K562 (cell line): Measurements from ENCODE around the gene FAM227A. TPM values are rescaled to one million over a fixed set of nuclear protein-coding genes. Genes with fewer than 3 reads are reported as not detected.

Source experiments
- ATAC-seq: fragments of 200-7000 bp; cut with Tn5 transposase; 3 replicates; pipeline ENCODE4 v1.9.1; 2020; ENCODE audit warnings: moderate library complexity
- BruUV-seq: library from RNA; stranded (reverse); fragments of 400-500 nt; replicated peaks from 2 replicates; lab custom pipeline; 2021; lab: Mats Ljungman, UMichigan
- CTCF ChIA-PET: fragments of 300-600 bp; formaldehyde crosslinking; extraction: SDS; loops from one replicate; lab custom pipeline; 2021; ENCODE audit warnings: low intra/inter-chr PET ratio; lab: Yijun Ruan, JAX
- POLR2A ChIA-PET: fragments of 300-600, 350-650 bp; sonication (Branson Sonifier 250); formaldehyde crosslinking; extraction: SDS; loops from one replicate; lab custom pipeline; 2021; ENCODE audit warnings: antibody characterized with exemption, inconsistent platforms; lab: Yijun Ruan, JAX
- DNase-seq, 4 experiments: peaks; one replicate each; pipeline versions ENCODE4 v3.0.0 to v3.0.0-alpha.2; 2011 to 2018; ENCODE audit warnings: low spot score in 3 of 4, mixed read lengths in 3 of 4; ENCODE audit errors: extremely low read depth in 1 of 4
- FAIRE-seq: peaks from 2 replicates; lab custom pipeline; 2011; peaks lifted over from hg19 to GRCh38; lab: Jason Lieb, UNC
- H2AFZ ChIP-seq: 2 replicates; pipeline ENCODE4 v1.6.0; 2011; ENCODE audit warnings: low read depth, low read length, control low read depth, inconsistent platforms
- H3K27ac ChIP-seq: fragments of 200-600 bp; 3 replicates; pipeline ENCODE4 v1.8.0; 2011; ENCODE audit warnings: low read depth, mild to moderate bottlenecking, control low read depth, inconsistent platforms, low read length, moderate library complexity, mixed read lengths; ENCODE audit errors: extremely low read depth
- H3K27me3 ChIP-seq, 2 experiments: fragments of 300-600 bp in 1 of 2; 2 replicates in 1 of 2; 3 replicates in 1 of 2; pipeline versions ENCODE4 v1.6.0 to v1.8.0; 2011; ENCODE audit warnings: inconsistent platforms in 2 of 2, low read length in 2 of 2, mild to moderate bottlenecking in 1 of 2, mixed read lengths in 1 of 2, moderate library complexity in 1 of 2; ENCODE audit not compliant: control insufficient read depth in 2 of 2, insufficient read depth in 2 of 2
- H3K36me3 ChIP-seq: fragments of 300-600 bp; 3 replicates; pipeline ENCODE4 v1.8.0; 2011; ENCODE audit warnings: mild to moderate bottlenecking, low read length, inconsistent platforms; ENCODE audit not compliant: control insufficient read depth, insufficient read depth
- H3K4me1 ChIP-seq, 2 experiments: fragments of 200-600 bp in 1 of 2; replicated peaks in 1 of 2; 2 replicates in 1 of 2; 3 replicates in 1 of 2; pipeline versions ENCODE4 v1.5.1 to v1.8.0; 2011; ENCODE audit warnings: inconsistent platforms in 2 of 2, low read length in 2 of 2, mild to moderate bottlenecking in 1 of 2, mixed read lengths in 1 of 2, moderate library complexity in 1 of 2; ENCODE audit not compliant: control insufficient read depth in 2 of 2, insufficient read depth in 2 of 2
- H3K4me2 ChIP-seq: 2 replicates; pipeline ENCODE4 v1.6.1; 2011; ENCODE audit warnings: low read length, control low read depth, inconsistent platforms, mixed read lengths; ENCODE audit not compliant: insufficient read depth
- H3K4me3 ChIP-seq: fragments of 200-600 bp; sonication (generic), shearing (Covaris generic); 2 replicates; pipeline ENCODE4 v1.5.1; 2016; ENCODE audit warnings: control low read depth, inconsistent platforms
- H3K79me2 ChIP-seq: fragments of 200-600 bp; 3 replicates; pipeline ENCODE4 v1.8.0; 2011; ENCODE audit warnings: low read length, inconsistent platforms; ENCODE audit not compliant: control insufficient read depth, insufficient read depth
- H3K9ac ChIP-seq, 2 experiments: 2 replicates each; pipeline versions ENCODE4 v1.6.0 to v1.6.1; 2011; ENCODE audit warnings: low read depth in 2 of 2, low read length in 2 of 2, control low read depth in 1 of 2, inconsistent platforms in 1 of 2, mild to moderate bottlenecking in 1 of 2, mixed read lengths in 1 of 2; ENCODE audit not compliant: insufficient read depth in 1 of 2
- H3K9me1 ChIP-seq: one replicate; pipeline ENCODE4 v1.6.0; 2011; ENCODE audit warnings: inconsistent platforms, mild to moderate bottlenecking, low read length, moderate library complexity; ENCODE audit not compliant: control insufficient read depth, insufficient read depth
- H3K9me3 ChIP-seq: replicated peaks from 2 replicates; pipeline ENCODE4 v1.5.1; 2011; ENCODE audit warnings: low read depth, low read length, inconsistent platforms; ENCODE audit not compliant: control insufficient read depth, insufficient read depth
- H4K20me1 ChIP-seq: replicated peaks from 2 replicates; pipeline ENCODE4 v1.6.1; 2011; ENCODE audit warnings: low read length, inconsistent platforms, mixed read lengths; ENCODE audit not compliant: control insufficient read depth, insufficient read depth
- ARHGAP35 ChIP-seq: fragments of 450-650 bp; IDR thresholded peaks from 2 replicates; pipeline ENCODE4 v1.6.1; 2018; ENCODE audit not compliant: partially characterized antibody
- EZH2 ChIP-seq: IDR thresholded peaks from 2 replicates; pipeline ENCODE4 v1.6.1; 2012; ENCODE audit warnings: low read depth, mild to moderate bottlenecking, inconsistent platforms, low read length, borderline replicate concordance
- FUS ChIP-seq: fragments of 200-400 bp; formaldehyde crosslinking; optimal IDR thresholded peaks from 2 replicates; pipeline ENCODE3; 2017; ENCODE audit warnings: low read depth, low read length
- NR3C1 ChIP-seq: sonication (generic); formaldehyde crosslinking; IDR thresholded peaks from 2 replicates; pipeline ENCODE4 v1.8.1; 2022; ENCODE audit warnings: missing genetic modification reagents
- SMAD3 ChIP-seq: fragments of 450-650 bp; formaldehyde crosslinking; conservative IDR thresholded peaks from 2 replicates; pipeline ENCODE4 v1.4.0; 2020; ENCODE audit warnings: mild to moderate bottlenecking
- SOX6 ChIP-seq: fragments of 450-650 bp; IDR thresholded peaks from 2 replicates; pipeline ENCODE4 v1.6.1; 2014; ENCODE audit warnings: mild to moderate bottlenecking
- SREBF1 ChIP-seq: fragments of 150-350 bp; IDR thresholded peaks from 2 replicates; pipeline ENCODE4 v1.6.1; 2014; ENCODE audit warnings: antibody characterized with exemption, low read depth, low read length, borderline replicate concordance
- TAF7 ChIP-seq: fragments of 450-650 bp; IDR thresholded peaks from 2 replicates; pipeline ENCODE4 v1.6.1; 2016; ENCODE audit warnings: missing genetic modification characterization, missing compliant biosample characterization
- TAF9B ChIP-seq: fragments of 450-650 bp; IDR thresholded peaks from 2 replicates; pipeline ENCODE4 v1.6.1; 2018; ENCODE audit warnings: mild to moderate bottlenecking; ENCODE audit not compliant: partially characterized antibody
- XRCC5 ChIP-seq: fragments of 200-400 bp; formaldehyde crosslinking; IDR thresholded peaks from 2 replicates; pipeline ENCODE4 v1.6.1; 2017; ENCODE audit warnings: low read depth, mild to moderate bottlenecking, low read length
- ZNF165 ChIP-seq: fragments of 250-450 bp; sonication (Bioruptor Pico); IDR thresholded peaks from 2 replicates; pipeline ENCODE4 v1.4.0; 2020; ENCODE audit warnings: borderline replicate concordance
- WGBS: fragments of 100-300 bp; shearing (Covaris generic); methylation state at CpG from one replicate; pipeline ENCODE4 v1.1.6; 2016; ENCODE audit warnings: low coverage, mixed read lengths; ENCODE audit not compliant: insufficient coverage; ENCODE audit errors: missing lambda C conversion rate; 5-methylcytosine and 5-hydroxymethylcytosine counted together
- in situ Hi-C: fragments of 300-500 bp; cut with MboI; formaldehyde crosslinking; loops from 4 replicates; pipeline ENCODE4 v1.15.0; 2018; ENCODE audit warnings: inconsistent platforms, mixed read lengths
- intact Hi-C: fragments of 100-400 bp; cut with micrococcal nuclease; formaldehyde crosslinking; loops from 2 replicates; pipeline ENCODE4 v1.14.2; 2022
- polyA plus RNA-seq, 8 experiments: library from polyadenylated mRNA; depleted of rRNA in 4 of 8; stranded (reverse) in 5 of 8; unstranded in 3 of 8; fragments of >200 nt; fragmentation: Nextera tagmentation in 2 of 8; fragmentation: Illumina TruSeq in 1 of 8; extraction: Ambion mirVana in 2 of 8; extraction: Trizol in 1 of 8; gene quantifications; 2 replicates each; pipeline versions ENCODE4 v1.2.1 to v1.2.3, GENCODE V29; 2011 to 2014; ENCODE audit warnings: inconsistent platforms in 1 of 8, missing spikeins in 1 of 8
- total RNA-seq, 7 experiments: library from RNA; depleted of rRNA in 6 of 7; stranded (reverse); fragments of >200 nt in 6 of 7; fragmentation: Illumina TruSeq in 2 of 7; extraction: Trizol in 2 of 7; gene quantifications; 2 replicates each; pipeline versions ENCODE4 v1.2.1 to v1.2.3, GENCODE V29; 2011 to 2021; ENCODE audit warnings: low replicate concordance in 1 of 7
- TF ChIP-seq, protein P1 (sequence below), 3 experiments: fragments of 200-800 bp in 1 of 3; fragments of 250-450 bp in 1 of 3; fragments of 450-650 bp in 1 of 3; sonication (Bioruptor Pico) in 1 of 3; sonication (Bioruptor generic) in 1 of 3; formaldehyde crosslinking in 1 of 3; IDR thresholded peaks; 2 replicates each; pipeline versions ENCODE4 v1.6.1 to v1.8.0; 2016 to 2022; ENCODE audit warnings: mild to moderate bottlenecking in 2 of 3, missing genetic modification characterization in 2 of 3, missing compliant biosample characterization in 1 of 3, moderate library complexity in 1 of 3
- TF ChIP-seq, protein P2 (sequence below): IDR thresholded peaks from 2 replicates; pipeline ENCODE4 v1.6.1; 2014; ENCODE audit warnings: antibody characterized with exemption

FAM227A gene
- total and polyA plus RNA-seq, 9 of the 15 experiments (the other 6 are each of a cell fraction or from before 2014, with no cell fraction given), result 0.10 to 2.2 (median 0.83) TPM

- Histone ChIP-seq H3K9me1 (no peaks in the 10 kb centered on the region), H2AFZ (no peak overlapping the region), H3K27ac (no peak overlapping the region), H3K9ac (no peak overlapping the region), H3K4me2 (no peak overlapping the region), H3K4me1 (peaks cover 0 to 5% of the 10 kb centered on the region in 2 experiments; a peak in 2 of 5 replicates), H3K9me3 (no peaks in the 10 kb centered on the region), H3K36me3 (no peaks in the 10 kb centered on the region), H3K27me3 (no peaks in the 10 kb centered on the region), H3K79me2 (peaks cover 3% of the 10 kb centered on the region; the same call in 2 of the 3 replicates), H4K20me1 (no peaks in the 10 kb centered on the region), H3K4me3 (no peak overlapping the region)
- TF ChIP-seq, protein P1, sequence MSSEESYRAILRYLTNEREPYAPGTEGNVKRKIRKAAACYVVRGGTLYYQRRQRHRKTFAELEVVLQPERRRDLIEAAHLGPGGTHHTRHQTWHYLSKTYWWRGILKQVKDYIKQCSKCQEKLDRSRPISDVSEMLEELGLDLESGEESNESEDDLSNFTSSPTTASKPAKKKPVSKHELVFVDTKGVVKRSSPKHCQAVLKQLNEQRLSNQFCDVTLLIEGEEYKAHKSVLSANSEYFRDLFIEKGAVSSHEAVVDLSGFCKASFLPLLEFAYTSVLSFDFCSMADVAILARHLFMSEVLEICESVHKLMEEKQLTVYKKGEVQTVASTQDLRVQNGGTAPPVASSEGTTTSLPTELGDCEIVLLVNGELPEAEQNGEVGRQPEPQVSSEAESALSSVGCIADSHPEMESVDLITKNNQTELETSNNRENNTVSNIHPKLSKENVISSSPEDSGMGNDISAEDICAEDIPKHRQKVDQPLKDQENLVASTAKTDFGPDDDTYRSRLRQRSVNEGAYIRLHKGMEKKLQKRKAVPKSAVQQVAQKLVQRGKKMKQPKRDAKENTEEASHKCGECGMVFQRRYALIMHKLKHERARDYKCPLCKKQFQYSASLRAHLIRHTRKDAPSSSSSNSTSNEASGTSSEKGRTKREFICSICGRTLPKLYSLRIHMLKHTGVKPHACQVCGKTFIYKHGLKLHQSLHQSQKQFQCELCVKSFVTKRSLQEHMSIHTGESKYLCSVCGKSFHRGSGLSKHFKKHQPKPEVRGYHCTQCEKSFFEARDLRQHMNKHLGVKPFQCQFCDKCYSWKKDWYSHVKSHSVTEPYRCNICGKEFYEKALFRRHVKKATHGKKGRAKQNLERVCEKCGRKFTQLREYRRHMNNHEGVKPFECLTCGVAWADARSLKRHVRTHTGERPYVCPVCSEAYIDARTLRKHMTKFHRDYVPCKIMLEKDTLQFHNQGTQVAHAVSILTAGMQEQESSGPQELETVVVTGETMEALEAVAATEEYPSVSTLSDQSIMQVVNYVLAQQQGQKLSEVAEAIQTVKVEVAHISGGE (CRISPR knock-in tag; IDR thresholded peaks at IDR 0.05), result no peak
- TF ChIP-seq XRCC5, result no peak
- no peak for TF ChIP-seq SREBF1
- TF ChIP-seq, protein P2, sequence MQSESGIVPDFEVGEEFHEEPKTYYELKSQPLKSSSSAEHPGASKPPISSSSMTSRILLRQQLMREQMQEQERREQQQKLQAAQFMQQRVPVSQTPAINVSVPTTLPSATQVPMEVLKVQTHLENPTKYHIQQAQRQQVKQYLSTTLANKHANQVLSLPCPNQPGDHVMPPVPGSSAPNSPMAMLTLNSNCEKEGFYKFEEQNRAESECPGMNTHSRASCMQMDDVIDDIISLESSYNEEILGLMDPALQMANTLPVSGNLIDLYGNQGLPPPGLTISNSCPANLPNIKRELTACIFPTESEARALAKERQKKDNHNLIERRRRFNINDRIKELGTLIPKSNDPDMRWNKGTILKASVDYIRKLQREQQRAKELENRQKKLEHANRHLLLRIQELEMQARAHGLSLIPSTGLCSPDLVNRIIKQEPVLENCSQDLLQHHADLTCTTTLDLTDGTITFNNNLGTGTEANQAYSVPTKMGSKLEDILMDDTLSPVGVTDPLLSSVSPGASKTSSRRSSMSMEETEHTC, result no peak
- TF ChIP-seq EZH2, result no peak
- no peak for TF ChIP-seq SOX6
- no peak for TF ChIP-seq TAF7 (tag)
- no peak for TF ChIP-seq ARHGAP35
- no peak for TF ChIP-seq ZNF165 (CRISPR knock-in tag)
- no peak for TF ChIP-seq FUS
- no peak for TF ChIP-seq NR3C1 (CRISPR knock-in tag)
- no peak for TF ChIP-seq SMAD3 (CRISPR knock-in tag)
- TF ChIP-seq TAF9B, result no peak
- BruUV-seq, result no TSS peak
- no peak for DNase-seq
- 67% methylated on average over 1 of the region's 1 CpG for WGBS
- no peak for FAIRE-seq
- POLR2A ChIA-PET, result no interaction called here
- no peak for ATAC-seq
- intact Hi-C loops, result no loop called here
- CTCF ChIA-PET, result no interaction called here
- in situ Hi-C loops, result loop anchor here (5.0 kb wide), 1 partner anchor 68 kb away; no protein-coding TSS in a partner anchor
These were observed 90.8 kb downstream of the FAM227A start for GRCh38 chr22:38565441-38565840.
